Activated CD4-positive, alpha-beta T cell treated with anti-CD3 and anti-CD28 coated beads, Interleukin-2, amount 50 U/mL, for 4 hours (primary cell): ENCODE measurements around the gene SMIM44.
A peak's percentile ranks its signal among the peaks of the same experiment; 100 is the strongest.
"Not testable (repeated sequence)": the region's sequence is repeated elsewhere in the genome, so short reads cannot be mapped to it uniquely, and the experiment has no call there.

Experiments used
- DNase-seq, 2 experiments: peaks; one replicate each; pipeline ENCODE4 v3.0.0-alpha.2; 2020

The SMIM44 gene

GRCh38 chr19:3516675-3517207 is 33.5 kb upstream of the SMIM44 start:
- DNase-seq = no peak

- DNase-seq = no peak
Measured at GRCh38 chr19:3515891-3516422, 32.7 kb upstream of the SMIM44 start.

DNA sequence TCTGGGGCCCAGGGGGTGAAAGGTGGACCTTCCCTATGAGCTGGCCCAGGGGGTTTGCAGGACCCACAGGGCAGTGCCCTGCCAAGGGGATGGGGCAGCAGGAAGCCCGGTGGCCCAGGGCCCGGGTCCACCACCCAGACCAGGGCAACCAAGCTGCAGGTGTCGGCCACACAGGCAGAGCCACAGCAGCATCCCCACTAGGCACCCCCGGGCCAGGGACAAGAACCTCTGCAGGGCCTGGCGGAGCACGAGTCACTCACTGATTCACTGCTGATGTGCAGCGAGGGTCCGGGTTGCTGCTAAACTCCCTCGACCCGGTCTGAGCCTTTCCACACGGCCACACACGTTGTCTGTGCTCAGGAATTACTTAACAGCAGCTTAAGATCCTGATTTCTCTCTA is 31.7 kb upstream of the SMIM44 start:
- no peak for DNase-seq

DNA sequence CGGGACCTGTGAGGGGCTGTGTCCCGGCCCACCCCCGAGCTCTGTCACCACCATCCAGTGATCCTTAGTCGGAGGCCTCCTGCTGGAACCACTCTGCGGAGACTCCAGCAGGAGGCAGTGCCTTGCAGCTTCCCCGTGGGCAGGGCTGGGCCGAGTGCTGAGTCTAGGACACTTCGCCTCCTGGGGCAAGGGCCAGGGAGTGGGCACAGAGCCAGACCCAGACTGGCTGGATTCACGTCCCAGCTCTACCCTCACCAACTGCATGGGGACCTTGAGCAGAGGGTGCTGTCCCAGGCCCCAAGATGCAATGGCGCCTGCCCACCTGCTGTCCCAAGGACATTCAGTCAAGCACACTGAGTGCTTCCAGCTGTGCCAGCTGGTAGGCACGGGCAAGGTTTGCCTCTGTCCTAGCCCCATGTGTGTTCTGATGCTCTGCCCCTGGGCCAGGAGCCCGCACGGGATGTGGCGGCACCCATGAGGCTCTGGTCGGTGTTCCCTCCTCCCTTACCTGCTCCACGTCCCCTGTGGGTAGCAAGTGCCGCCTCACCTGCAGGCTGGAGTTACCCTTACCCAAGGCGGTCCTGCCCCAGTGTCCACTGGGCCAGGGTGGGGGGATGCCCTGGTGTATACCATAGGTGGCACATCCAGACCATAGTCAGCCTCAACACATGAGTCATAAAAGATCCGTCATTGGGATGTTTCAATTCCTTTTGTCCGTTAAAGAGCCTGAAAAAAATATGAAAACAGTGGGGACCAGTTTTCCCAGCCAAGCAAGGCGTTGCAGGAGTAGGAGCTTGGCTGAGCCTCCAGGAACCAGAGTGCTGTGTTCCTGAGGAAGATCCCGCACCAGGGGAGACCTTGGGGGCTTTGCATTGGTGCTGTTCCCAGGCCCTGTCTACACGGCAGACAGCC is 30.2 kb upstream of the SMIM44 start:
- DNase-seq = no peak

- DNase-seq = no peak
Measured at GRCh38 chr19:3512562-3513228, 29.5 kb upstream of the SMIM44 start.

DNA sequence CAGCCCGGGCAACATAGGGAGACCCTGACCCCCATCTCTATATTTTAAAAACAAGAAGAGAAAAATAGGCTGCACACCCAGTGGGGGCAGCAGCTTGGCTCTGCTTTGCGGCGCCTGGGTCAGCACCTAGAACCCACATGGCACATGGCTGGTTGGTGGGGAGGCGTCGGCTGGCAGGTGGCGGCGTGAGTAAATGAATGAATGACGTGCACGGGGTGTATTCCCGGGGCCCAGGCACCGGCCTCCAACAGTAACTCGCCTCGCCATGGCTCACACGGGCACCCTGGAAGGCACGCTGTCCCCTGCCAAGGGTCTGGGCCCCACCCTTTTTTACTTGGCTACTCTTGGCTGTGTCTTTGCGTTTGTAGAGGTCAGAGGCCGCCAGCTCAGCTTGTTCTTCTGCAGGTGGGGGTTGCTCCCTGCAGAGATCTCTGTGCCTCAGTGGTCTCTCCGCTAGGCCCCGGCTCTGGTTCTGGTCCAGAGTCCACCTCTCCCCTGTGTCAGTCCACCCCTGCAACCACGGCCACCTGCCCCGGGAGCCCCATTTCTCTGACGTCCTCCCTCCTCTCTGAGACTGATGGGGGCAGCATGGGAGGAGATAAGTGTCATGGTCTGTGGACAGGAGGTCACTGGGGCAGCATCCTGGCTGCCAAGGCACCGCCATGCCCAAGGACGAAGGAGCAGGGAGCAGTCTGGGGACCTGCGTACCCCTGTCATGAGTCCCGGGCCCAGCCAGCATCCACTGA is 28.4 kb upstream of the SMIM44 start:
- no peak for DNase-seq

DNA sequence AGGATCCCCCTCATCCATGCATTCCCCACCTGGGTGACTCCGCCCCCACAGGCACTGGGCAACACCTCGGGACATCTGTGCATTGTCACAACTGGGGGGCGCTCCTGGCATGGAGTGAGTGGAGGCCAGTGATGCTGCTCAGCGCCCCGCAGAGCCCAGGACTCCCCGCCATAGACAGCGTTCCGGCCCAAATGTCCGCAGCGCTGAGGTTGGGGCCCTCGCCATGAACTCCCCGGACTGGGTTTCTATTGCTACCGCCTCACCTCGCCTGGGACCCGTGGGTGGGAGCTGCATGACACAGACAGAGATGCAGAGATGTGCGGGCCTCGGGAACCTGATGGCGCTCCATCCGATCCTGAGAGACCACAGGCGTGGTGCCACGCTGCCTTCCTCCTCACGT is 27.5 kb upstream of the SMIM44 start:
- no peak for DNase-seq

DNA sequence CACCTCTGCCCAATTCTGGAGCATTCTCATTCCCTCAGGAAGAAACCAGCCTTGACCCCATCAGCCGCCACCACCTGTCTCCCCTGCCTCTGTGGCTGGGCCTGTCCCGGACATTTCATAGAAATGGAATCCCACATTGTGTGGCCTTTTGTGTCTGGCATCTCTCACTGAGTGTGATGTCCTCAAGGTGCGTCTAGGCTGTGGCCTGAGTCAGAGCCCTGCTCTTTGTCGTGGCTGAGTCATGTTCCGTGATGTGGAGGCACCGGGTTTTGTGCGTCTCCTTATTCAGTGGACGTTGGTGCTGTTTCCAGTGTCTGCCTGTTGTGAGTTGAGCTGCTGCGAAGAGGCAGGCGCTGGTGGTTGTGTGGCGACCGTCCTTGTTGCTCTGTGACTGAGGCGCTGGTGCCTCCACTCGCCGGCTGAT is 26.3 kb upstream of the SMIM44 start:
- peak; percentile 15 to 34 for DNase-seq

DNA sequence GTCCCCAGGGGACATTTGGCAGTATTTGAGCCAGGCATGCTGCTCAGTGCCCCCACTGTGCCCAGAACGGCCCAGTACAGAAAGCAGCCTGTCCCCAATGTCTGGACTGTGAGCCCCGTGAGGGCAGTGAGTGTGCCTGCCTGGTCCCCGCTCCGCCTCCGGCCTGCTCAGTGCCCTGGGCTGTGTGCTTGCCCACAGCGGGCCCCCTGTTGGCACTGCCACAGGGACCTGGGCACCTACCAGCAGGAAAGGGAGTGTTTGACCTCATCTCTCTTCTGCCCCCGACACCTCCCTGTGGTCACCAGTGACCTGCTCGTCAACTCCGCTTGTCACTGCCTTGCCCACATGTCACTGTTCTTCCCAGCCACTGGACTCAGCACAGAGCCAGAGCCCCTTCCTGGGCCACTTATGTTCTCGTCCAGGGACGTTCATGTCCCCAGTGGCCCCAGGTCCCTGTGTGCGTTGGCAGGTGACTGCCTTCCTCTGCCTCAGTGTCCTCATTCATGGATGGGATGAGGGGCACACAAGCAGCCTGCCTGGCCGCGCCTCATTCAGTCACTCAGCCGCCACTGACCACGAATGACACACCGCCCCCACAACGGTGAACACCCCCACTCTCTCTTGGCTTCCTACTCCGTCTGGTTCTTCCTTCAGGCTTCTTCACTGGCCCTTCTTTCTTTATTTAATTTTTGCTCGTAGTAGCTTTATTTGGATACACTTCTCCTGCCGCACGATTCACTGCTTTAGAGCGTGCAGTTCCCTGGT is 25.7 kb upstream of the SMIM44 start:
- no peak for DNase-seq

- DNase-seq = not testable (repeated sequence)
Measured at GRCh38 chr19:3508121-3508661, 24.9 kb upstream of the SMIM44 start.

DNA sequence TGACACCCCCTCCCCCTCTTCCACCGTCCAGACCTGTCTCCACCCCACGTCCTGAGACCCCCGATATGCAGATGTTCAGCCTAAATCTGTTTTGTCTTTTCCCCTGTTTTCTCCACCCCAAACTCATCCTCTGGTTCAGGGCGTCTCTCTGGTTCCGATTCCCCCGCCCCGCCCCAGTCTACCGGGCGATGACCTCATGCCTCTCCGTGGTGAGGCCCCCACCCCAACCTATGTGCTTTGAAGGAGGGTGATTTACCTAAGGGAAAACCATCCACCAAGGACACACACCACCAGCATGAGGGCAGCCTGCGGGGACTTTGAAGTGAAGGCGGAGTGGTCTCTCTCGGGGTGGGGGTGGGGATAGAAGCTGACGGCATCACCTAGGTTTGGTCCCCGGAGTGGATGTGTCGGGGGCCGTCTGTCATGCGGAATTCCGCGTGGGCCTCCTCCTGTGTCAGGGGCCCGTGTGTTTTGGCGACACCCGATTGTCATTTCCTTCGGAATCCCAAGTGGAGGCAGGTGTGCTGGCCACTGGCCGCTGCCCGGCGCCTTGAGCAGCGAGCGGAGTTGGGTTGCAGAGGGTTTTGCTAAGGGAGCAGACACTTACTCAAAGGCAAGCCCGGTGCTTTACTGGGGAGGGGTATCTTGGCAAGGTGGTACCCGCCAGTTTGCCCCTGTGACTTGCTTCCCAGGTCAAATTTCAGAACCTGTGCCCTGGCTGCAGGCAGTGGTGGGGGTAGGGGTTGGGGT is 24.3 kb upstream of the SMIM44 start:
- DNase-seq = peak; percentile 49 to 54

DNA sequence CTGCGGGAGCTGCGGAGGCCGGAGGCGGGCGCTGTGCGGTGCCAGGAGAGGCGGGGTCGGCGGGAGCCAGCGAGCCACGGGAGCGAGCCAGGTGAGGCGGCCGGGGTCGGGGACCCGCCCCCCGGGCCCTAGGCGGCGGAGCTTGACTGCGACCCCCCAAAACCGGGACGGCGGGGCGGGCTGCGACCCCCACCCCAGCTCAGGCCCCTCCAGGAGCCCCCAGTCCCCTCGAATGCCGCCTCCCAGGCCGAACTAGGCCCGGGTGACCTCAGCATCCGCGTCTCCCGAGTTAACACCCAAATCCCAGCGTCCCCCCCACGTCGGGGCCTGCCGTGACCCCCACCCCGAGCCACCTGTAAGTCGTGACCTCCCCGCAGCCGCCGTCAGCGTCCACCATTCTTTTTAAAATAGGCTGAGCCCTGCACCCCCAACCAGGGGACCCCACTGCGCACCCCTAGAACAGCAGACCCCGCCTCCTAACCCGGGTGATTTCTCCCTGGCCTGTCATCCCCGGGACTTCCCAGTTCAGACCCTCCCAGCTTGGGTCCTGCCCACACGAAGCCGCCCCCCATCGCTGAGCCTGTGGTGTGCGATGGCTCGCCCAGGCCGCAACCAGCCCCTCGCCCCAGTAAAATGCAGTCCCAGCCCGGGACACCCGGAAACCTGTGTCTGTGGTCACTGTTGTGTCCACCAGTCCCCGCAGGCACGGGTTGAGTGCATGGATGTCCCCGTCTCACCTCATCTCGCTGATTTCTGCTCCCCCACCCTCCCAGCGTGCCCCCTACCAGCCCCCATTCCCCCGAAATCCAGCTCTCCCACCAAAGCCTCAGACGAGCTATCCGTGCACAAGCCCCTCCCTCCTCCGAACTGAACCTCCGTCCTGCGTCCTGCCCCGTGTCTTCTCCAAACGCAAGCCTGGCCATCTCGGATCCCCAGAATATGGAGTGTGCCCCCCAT is 23.4 kb upstream of the SMIM44 start:
- DNase-seq = no peak

DNA sequence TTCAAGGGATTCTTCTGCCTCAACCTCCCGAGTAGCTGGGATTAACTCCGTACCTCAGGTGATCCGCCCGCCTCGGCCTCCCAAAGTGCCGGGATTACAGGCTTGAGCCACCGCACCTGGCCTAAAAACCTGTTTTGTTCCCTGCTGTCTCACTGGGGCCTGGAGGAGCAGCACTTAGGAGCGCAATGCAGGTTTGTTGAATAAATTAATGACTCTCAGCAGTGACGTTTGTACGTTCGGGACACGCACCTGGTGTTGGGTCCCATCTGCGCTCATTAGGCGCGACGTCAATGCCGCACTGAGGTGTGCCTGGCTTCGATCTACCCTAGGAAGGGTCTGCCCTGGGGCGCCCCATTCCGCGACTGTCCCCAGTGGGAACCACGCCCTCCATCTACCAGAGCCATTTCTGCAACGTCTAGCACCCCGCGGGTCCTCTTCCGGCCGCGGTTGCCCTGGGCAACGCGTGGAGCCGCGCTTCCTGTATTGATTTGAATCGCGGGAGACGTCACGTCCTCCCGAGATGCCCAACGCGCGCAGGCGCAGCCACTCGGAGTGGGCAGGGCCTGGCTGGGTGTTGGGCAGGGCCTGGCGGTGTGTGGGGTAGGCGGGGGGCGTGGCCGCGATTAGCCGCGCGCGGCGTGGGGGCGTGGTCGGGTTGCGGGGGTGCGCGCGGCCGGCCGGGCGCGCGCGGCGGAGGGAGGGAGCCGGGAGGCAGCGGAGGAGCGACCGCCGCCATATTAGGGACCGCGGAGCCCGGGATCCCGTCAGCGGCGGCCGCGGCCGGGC is 22.6 kb upstream of the SMIM44 start, which contains the start of gene FZR1:
Gene FZR1 (plus strand): TSS at position 714 of the 786 bp plus-strand sequence. CDS start 16,679 bp downstream, outside the sequence.
- peak; percentile 98 to 99 for DNase-seq

- DNase-seq = no peak
Measured at GRCh38 chr19:3504735-3505134, 21.5 kb upstream of the SMIM44 start.

GRCh38 chr19:3503036-3503572 is 19.9 kb upstream of the SMIM44 start:
- DNase-seq = no peak

DNA sequence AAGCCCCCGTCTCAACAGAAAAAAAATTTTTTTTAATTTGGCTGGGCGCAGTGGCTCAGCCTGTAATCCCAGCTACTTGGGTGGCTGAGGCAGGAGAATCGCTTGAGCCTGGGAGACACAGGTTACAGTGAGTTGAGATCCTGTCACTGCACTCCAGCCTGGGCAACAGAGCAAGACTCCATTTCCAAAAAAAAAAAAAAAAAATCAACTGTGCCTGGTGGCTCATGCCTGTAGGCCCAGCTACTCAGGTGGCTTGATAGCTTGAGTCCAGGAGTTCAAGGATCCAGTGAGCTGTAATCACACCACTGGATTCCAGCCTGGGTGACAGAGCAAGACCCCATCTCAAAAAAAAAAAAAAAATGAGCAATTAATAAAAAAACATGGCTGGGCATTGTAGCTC is 18.5 kb upstream of the SMIM44 start:
- DNase-seq = no peak

DNA sequence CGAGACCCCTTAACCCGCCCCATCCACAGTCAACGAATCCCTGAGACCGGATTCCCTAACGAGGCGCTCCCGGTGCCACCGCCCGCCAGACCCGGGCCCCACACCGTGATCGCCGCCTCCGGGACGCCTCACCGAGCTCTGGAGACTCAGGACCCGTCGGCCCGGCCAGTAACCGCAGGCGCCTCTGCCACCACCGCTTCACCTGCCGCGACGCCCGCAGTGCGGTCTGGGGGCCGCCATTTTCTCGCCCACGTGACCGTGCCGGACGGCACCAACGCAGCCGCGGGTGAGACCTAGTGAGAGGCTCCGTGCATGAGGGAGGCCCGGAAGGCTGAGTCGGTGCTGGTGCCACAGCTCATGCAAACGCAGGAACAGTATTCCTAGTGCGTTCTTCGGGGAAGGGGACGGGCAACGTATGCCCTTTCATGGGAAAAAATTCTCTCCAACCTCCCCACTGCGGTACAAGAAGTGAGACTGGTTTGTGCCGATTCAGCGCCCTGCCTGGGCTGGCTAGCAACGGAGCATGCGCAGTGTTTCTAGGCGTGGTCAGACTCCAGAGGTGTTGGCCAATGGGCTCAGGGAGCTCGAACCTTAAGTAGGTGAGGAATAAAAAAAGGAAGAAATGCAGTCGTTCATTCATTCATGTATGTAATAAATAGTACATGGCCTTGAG is 17.3 kb upstream of the SMIM44 start, which contains the start of gene DOHH:
Gene DOHH (minus strand): TSS at position 246 of the 673 bp plus-strand sequence. CDS start 3,860 bp downstream, outside the sequence.
- DNase-seq = peak; percentile 95 to 96
